Upper lobe of left lung (tissue), 6 donors: Measurements from ENCODE around the gene TOR4A. TPM values are rescaled to one million over a fixed set of nuclear protein-coding genes. Genes with fewer than 3 reads are reported as not detected.
"Not testable (repeated sequence)": the region's sequence is repeated elsewhere in the genome, so short reads cannot be mapped to it uniquely, and the experiment has no call there.

Experiments
- ATAC-seq, 2 donors: fragments of 200-7000 bp; cut with Tn5 transposase; one replicate each; pipeline ENCODE4 v1.9.1; 2022; ENCODE audit warnings: mild to moderate bottlenecking in 2 of 2, moderate library complexity in 2 of 2; ENCODE audit not compliant: low FRiP score in 2 of 2
- DNase-seq, 2 donors: peaks; one replicate each; pipeline ENCODE4 v3.0.0-alpha.2; 2019 to 2020
- H3K27ac ChIP-seq, 4 donors: fragments of 200-600 bp; sonication (generic); one replicate each; pipeline ENCODE4 v1.5.1; 2016 to 2019
- H3K27me3 ChIP-seq, 4 donors: fragments of 200-600 bp; sonication (generic); one replicate each; pipeline ENCODE4 v1.5.1; 2017 to 2019
- H3K36me3 ChIP-seq, 4 donors: fragments of 200-600 bp; sonication (generic); one replicate each; pipeline ENCODE4 v1.5.1; 2016 to 2019
- H3K4me1 ChIP-seq, 4 donors: fragments of 200-600 bp; sonication (generic); one replicate each; pipeline ENCODE4 v1.5.1; 2018 to 2019
- H3K4me3 ChIP-seq, 4 donors: fragments of 200-600 bp; sonication (generic); one replicate each; pipeline ENCODE4 v1.5.1; 2017 to 2019; ENCODE audit warnings: mild to moderate bottlenecking in 2 of 4, moderate library complexity in 1 of 4
- H3K9me3 ChIP-seq, 4 donors: fragments of 200-600 bp; sonication (generic); one replicate each; pipeline ENCODE4 v1.5.1; 2018 to 2019
- EP300 ChIP-seq, 4 donors: sonication (generic); formaldehyde crosslinking; IDR thresholded peaks; one replicate each; pipeline ENCODE4 v1.5.1; 2017; ENCODE audit warnings: antibody characterized with exemption in 4 of 4, control low read depth in 2 of 4
- POLR2A ChIP-seq, 4 donors: fragments of 450-650 bp; IDR thresholded peaks; one replicate each; pipeline ENCODE4 v1.5.1; 2016 to 2017; ENCODE audit warnings: antibody characterized with exemption in 4 of 4, mild to moderate bottlenecking in 2 of 4
- POLR2AphosphoS5 ChIP-seq, 2 donors: sonication (generic); formaldehyde crosslinking; IDR thresholded peaks; one replicate each; pipeline ENCODE4 v1.5.1; 2017; ENCODE audit warnings: antibody characterized with exemption in 2 of 2
- WGBS, 2 donors: methylation state at CpG; one replicate each; pipeline ENCODE4 v1.1.5; 2017 to 2018; 5-methylcytosine and 5-hydroxymethylcytosine counted together
- total RNA-seq, 6 donors: library from RNA; depleted of rRNA in 4 of 6; stranded (reverse); fragments of >200 nt in 4 of 6; gene quantifications; one replicate each; pipeline versions ENCODE4 v1.1.0 to v1.2.1, GENCODE V29; 2016 to 2021
- TF ChIP-seq, protein P1 (sequence below), 6 experiments: fragments of 450-650 bp in 4 of 6; fragments of 200-600 bp in 2 of 6; sonication (generic) in 2 of 6; IDR thresholded peaks; one replicate each; pipeline ENCODE4 v1.5.1; 2016 to 2019; ENCODE audit warnings: antibody characterized with exemption in 6 of 6
- donor health status: DM: no; HTN: no; CAD: no; lungs with moderate emphysema.
- donor health status: DM: no; HTN: yes; CAD: no; lungs with severe emphysema.

TOR4A gene
- total RNA-seq, 6 donors from 2014 or later, result 31.5 to 62.6 (median 39.2) TPM

DNA sequence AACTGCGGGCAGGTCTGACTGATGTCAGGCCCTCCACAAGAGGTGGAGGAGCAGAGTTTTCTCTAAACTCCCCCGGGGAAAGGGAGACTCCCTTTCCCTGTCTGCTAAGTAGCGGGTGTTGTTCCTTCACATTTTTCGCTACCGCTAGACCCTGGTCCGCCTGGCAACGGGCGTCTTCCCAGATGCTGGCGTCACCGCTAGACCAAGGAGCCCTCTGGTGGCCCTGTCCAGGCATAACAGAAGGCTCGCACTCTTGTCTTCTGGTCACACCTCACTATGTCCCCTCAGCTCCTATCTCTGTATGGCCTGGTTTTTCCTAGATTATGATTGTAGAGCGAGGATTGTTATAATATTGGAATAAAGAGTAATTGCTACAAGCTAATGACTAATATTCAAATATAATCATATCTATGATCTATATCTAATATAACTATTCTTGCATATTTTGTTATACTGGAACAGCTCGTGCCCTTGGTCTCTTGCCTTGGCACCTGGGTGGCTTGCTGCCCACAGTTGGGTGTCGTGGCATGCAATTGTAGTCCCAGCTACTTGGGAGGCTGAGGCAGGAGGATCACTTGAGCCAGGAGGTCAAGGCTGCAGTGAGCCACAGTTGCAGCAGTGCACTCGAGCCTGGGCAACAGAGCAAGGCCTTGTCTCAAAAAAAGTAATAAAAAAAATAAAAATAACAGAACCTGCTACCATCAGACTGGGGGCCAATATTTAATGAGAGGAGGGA, 15.2 kb upstream of the TOR4A start:
- Histone ChIP-seq H3K4me1 (peaks cover 0 to 13% (median 1%) of the 10 kb centered on the region in 4 donors), H3K36me3 (peaks cover 14 to 58% (median 41%) of the 10 kb centered on the region in 4 donors)
- not testable (repeated sequence) for ATAC-seq, H3K9me3 ChIP-seq, H3K27ac ChIP-seq, H3K27me3 ChIP-seq, H3K4me3 ChIP-seq, DNase-seq
- TF ChIP-seq, protein P1, sequence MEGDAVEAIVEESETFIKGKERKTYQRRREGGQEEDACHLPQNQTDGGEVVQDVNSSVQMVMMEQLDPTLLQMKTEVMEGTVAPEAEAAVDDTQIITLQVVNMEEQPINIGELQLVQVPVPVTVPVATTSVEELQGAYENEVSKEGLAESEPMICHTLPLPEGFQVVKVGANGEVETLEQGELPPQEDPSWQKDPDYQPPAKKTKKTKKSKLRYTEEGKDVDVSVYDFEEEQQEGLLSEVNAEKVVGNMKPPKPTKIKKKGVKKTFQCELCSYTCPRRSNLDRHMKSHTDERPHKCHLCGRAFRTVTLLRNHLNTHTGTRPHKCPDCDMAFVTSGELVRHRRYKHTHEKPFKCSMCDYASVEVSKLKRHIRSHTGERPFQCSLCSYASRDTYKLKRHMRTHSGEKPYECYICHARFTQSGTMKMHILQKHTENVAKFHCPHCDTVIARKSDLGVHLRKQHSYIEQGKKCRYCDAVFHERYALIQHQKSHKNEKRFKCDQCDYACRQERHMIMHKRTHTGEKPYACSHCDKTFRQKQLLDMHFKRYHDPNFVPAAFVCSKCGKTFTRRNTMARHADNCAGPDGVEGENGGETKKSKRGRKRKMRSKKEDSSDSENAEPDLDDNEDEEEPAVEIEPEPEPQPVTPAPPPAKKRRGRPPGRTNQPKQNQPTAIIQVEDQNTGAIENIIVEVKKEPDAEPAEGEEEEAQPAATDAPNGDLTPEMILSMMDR (IDR thresholded peaks at IDR 0.05), result peak; percentile 29 to 61 (median 44)
- WGBS, 2 donors, result 39 to 50% methylated on average over 9 to 15 of the region's 15 CpGs

DNA sequence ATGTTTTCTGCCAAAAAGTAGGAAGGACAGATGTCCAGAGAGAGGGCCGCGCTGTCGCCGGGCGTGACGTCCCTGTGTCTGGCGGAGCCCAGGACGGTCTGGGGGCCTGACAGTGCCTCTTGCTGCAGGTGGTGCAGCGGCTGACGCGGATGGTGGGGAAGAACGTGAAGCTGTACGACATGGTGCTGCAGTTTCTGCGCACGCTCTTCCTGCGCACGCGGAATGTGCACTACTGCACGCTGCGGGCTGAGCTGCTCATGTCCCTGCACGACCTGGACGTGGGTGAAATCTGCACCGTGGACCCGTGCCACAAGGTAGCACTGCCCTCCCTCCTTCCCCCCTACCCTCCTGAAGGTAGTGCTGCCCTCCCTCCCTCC, 14.6 kb upstream of the TOR4A start:
- 82 to 90% methylated on average over 16 to 24 of the region's 24 CpGs for WGBS, 2 donors
- no peaks in the 10 kb centered on the region for H3K27me3 ChIP-seq
- H3K4me1 ChIP-seq, result peaks cover 2 to 18% (median 7%) of the 10 kb centered on the region in 4 donors
- DNase-seq (peak in 1 of 2 donors; percentile 80), ATAC-seq (peak in 1 of 2 donors; percentile 28)
- H3K9me3 ChIP-seq, result no peaks in the 10 kb centered on the region
- H3K4me3 ChIP-seq, result no peak overlapping the region
- no peak overlapping the region for H3K27ac ChIP-seq
- TF ChIP-seq EP300 (IDR thresholded peaks at IDR 0.05), result no peak
- no peak for TF ChIP-seq POLR2A (IDR thresholded peaks at IDR 0.05)
- peaks cover 14 to 60% (median 43%) of the 10 kb centered on the region in 4 donors for H3K36me3 ChIP-seq

DNA sequence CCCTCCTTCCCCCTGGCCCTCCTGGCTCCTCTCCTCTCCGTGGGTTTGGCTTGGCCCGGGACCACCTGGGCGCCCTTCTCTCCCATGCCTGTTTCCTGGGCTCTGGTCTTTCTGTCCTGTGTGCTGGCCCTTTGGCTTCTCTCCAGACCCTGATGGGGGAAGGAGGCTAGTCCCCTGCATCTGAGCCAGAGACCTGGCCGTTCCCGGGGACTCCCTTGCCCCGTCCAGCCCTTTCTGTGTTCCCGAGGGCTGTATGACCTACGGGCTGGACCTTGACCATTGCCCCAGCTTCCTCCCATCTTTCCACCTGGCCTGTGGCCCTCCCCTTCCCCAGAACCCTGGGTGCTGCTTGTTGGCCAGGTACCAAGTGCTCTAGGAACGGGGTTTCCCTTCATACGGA, 14.0 kb upstream of the TOR4A start:
- ATAC-seq, result peak in 1 of 2 donors; percentile 20
- 80 to 86% methylated on average over 9 to 10 of the region's 10 CpGs for whole genome bisulfite sequencing, 2 donors

DNA sequence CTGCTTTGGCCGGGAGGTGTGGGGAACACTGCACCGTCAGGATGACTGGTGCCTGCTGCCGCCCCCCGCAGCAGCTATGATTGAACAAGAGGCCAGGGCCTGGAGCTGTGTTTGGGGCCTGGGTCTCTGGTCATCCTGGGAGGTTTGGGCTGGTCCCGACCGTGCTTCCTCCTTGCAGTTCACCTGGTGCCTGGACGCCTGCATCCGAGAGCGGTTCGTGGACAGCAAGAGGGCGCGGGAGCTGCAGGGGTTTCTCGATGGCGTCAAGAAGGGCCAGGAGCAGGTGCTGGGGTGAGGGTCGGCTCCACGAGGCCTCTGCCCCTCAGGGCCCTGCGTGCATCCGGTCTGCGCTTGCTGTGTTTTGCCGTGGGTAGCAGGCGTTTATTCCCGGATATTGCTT, 13.5 kb upstream of the TOR4A start:
- WGBS, 2 donors, result 94 to 97% methylated on average over 18 to 22 of the region's 22 CpGs
- ATAC-seq, result no peak
- H3K36me3 ChIP-seq, result peaks cover 11 to 53% (median 36%) of the 10 kb centered on the region in 4 donors

More for the DNA sequence above, 14.0 kb upstream of the TOR4A start:
- H3K4me3 ChIP-seq, result no peak overlapping the region
- H3K36me3 ChIP-seq, result peaks cover 14 to 58% (median 40%) of the 10 kb centered on the region in 4 donors
- no peaks in the 10 kb centered on the region for H3K27me3 ChIP-seq
- peaks cover 8 to 24% (median 13%) of the 10 kb centered on the region in 4 donors for H3K4me1 ChIP-seq
- no peak overlapping the region for H3K27ac ChIP-seq
- no peak for DNase-seq
- TF ChIP-seq POLR2AphosphoS5 (IDR thresholded peaks at IDR 0.05) (no peak), POLR2A (IDR thresholded peaks at IDR 0.05) (no peak), EP300 (IDR thresholded peaks at IDR 0.05) (no peak)
- TF ChIP-seq, protein P1 (IDR thresholded peaks at IDR 0.05), result no peak
- no peaks in the 10 kb centered on the region for H3K9me3 ChIP-seq

DNA sequence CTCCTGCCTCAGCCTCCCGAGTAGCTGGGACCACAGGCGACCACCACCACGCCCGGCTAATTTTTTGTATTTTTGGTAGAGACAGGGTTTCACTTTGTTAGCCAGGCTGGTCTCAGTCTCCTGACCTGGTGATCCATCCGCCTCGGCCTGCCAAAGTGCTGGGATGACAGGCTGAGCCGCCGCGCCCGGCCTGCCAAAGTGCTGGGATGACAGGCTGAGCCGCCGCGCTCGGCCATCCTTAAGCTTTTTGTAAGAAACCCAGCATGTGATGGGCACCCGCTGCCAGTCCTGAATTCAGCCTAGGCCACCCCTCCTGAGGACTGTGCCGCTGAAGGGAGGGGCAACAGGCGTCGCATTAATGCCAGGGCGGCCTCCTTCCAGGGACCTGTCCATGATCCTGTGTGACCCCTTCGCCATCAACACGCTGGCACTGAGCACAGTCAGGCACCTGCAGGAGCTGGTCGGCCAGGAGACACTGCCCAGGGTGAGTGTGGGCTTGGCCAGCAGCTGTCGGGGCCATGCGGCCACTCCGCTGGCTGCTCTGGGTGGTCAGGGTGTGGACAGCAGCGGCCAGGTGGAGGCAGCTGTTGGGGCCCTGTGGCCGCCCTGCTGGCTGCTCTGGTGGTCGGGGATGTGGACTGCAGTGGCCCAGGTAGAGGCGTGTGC, 11.9 kb upstream of the TOR4A start:
- TF ChIP-seq POLR2AphosphoS5 (IDR thresholded peaks at IDR 0.05) (no peak), EP300 (IDR thresholded peaks at IDR 0.05) (no peak), POLR2A (IDR thresholded peaks at IDR 0.05) (no peak)
- TF ChIP-seq, protein P1 (IDR thresholded peaks at IDR 0.05), result no peak
- no peak overlapping the region for H3K27ac ChIP-seq
- H3K4me1 ChIP-seq, result peaks cover 29 to 45% (median 32%) of the 10 kb centered on the region in 4 donors
- H3K27me3 ChIP-seq, result no peaks in the 10 kb centered on the region
- no peak for ATAC-seq
- no peak overlapping the region for H3K4me3 ChIP-seq
- no peaks in the 10 kb centered on the region for H3K9me3 ChIP-seq
- no peak for DNase-seq
- peaks cover 11 to 58% (median 35%) of the 10 kb centered on the region in 4 donors for H3K36me3 ChIP-seq
- WGBS, 2 donors, result 92 to 96% methylated on average over 14 to 22 of the region's 29 CpGs

More for the DNA sequence above, 13.5 kb upstream of the TOR4A start:
- peaks cover 14 to 30% (median 18%) of the 10 kb centered on the region in 4 donors for H3K4me1 ChIP-seq
- no peaks in the 10 kb centered on the region for H3K9me3 ChIP-seq
- no peak for DNase-seq
- no peak for TF ChIP-seq POLR2AphosphoS5 (IDR thresholded peaks at IDR 0.05)
- TF ChIP-seq, protein P1 (IDR thresholded peaks at IDR 0.05), result no peak
- no peak for TF ChIP-seq EP300 (IDR thresholded peaks at IDR 0.05)
- no peak for TF ChIP-seq POLR2A (IDR thresholded peaks at IDR 0.05)
- no peak overlapping the region for H3K27ac ChIP-seq
- H3K27me3 ChIP-seq, result no peaks in the 10 kb centered on the region
- no peak overlapping the region for H3K4me3 ChIP-seq
